ENCODE measurements around the gene TTC27. TPM values are rescaled to one million over a fixed set of nuclear protein-coding genes. Genes with fewer than 3 reads are reported as not detected.

Gene TTC27
- total RNA-seq, 2 donors from 2014 or later: 16.4 to 20.3 TPM

- Histone ChIP-seq H3K36me3 (ENCODE audit: control insufficient read depth, insufficient read depth, low read length) (peaks cover 14% of the 10 kb centered on the region), H3K9me3 (ENCODE audit: control insufficient read depth, low read length) (no peaks in the 10 kb centered on the region), H3K27ac (ENCODE audit: low read depth, low read length) (no peak overlapping the region), H3K27me3 (ENCODE audit: control insufficient read depth, insufficient read depth, low read length, poor library complexity, severe bottlenecking) (no peaks in the 10 kb centered on the region), H3K9ac (ENCODE audit: extremely low read depth, low read length, poor library complexity, severe bottlenecking) (no peak overlapping the region), H3K4me3 (ENCODE audit: low read length) (no peak overlapping the region), H3K4me1 (ENCODE audit: control insufficient read depth, insufficient read depth, low read length) (no peaks in the 10 kb centered on the region)
- H3K4me3 Mint-ChIP-seq: no peak overlapping the region
- no peaks in the 10 kb centered on the region for H3K9me3 Mint-ChIP-seq
- 90 to 100% methylated on average over 2 of the region's 2 CpGs for WGBS, 2 experiments (ENCODE audit: insufficient coverage in 1 of 2, insufficient read length in 1 of 2)
- peaks cover 27% of the 10 kb centered on the region for H3K36me3 Mint-ChIP-seq (ENCODE audit: low read depth)
- H3K27ac Mint-ChIP-seq: no peak overlapping the region
- H3K4me1 Mint-ChIP-seq: no peaks in the 10 kb centered on the region
- DNase-seq: no peak
- no peak for TF ChIP-seq CTCF (conservative IDR thresholded peaks at IDR 0.05)
- no peaks in the 10 kb centered on the region for H3K27me3 Mint-ChIP-seq (ENCODE audit: insufficient read depth)
These were observed 44.2 kb downstream of the TTC27 start for GRCh38 chr2:32671885-32672533.

GRCh38 chr2:32678825-32679224 lies 51.0 kb downstream of the TTC27 start:
- Mint-ChIP-seq H3K27me3 (ENCODE audit: insufficient read depth) (no peaks in the 10 kb centered on the region), H3K4me1 (no peaks in the 10 kb centered on the region), H3K36me3 (ENCODE audit: low read depth) (peaks cover 25% of the 10 kb centered on the region), H3K9me3 (no peaks in the 10 kb centered on the region), H3K27ac (no peak overlapping the region), H3K4me3 (no peak overlapping the region)
- H3K36me3 ChIP-seq (ENCODE audit: control insufficient read depth, insufficient read depth, low read length): peaks cover 12% of the 10 kb centered on the region
- no peak for TF ChIP-seq CTCF (conservative IDR thresholded peaks at IDR 0.05)
- no peak overlapping the region for H3K9ac ChIP-seq (ENCODE audit: extremely low read depth, low read length, poor library complexity, severe bottlenecking)
- no peaks in the 10 kb centered on the region for H3K27me3 ChIP-seq (ENCODE audit: control insufficient read depth, insufficient read depth, low read length, poor library complexity, severe bottlenecking)
- no peak for DNase-seq
- no peaks in the 10 kb centered on the region for H3K4me1 ChIP-seq (ENCODE audit: control insufficient read depth, insufficient read depth, low read length)
- H3K9me3 ChIP-seq (ENCODE audit: control insufficient read depth, low read length): no peaks in the 10 kb centered on the region
- H3K27ac ChIP-seq (ENCODE audit: low read depth, low read length): no peak overlapping the region
- H3K4me3 ChIP-seq (ENCODE audit: low read length): no peak overlapping the region

GRCh38 chr2:32680942-32681341 lies 53.1 kb downstream of the TTC27 start:
- WGBS, 2 experiments (ENCODE audit: insufficient coverage in 1 of 2, insufficient read length in 1 of 2): 80 to 91% methylated on average over 1 to 4 of the region's 4 CpGs
- Mint-ChIP-seq H3K36me3 (ENCODE audit: low read depth) (peaks cover 13% of the 10 kb centered on the region), H3K4me1 (no peaks in the 10 kb centered on the region), H3K4me3 (no peak overlapping the region), H3K27me3 (ENCODE audit: insufficient read depth) (no peaks in the 10 kb centered on the region), H3K9me3 (no peaks in the 10 kb centered on the region), H3K27ac (no peak overlapping the region)
- TF ChIP-seq CTCF (conservative IDR thresholded peaks at IDR 0.05): no peak
- Histone ChIP-seq H3K9ac (ENCODE audit: extremely low read depth, low read length, poor library complexity, severe bottlenecking) (no peak overlapping the region), H3K36me3 (ENCODE audit: control insufficient read depth, insufficient read depth, low read length) (peaks cover 6% of the 10 kb centered on the region), H3K27ac (ENCODE audit: low read depth, low read length) (no peak overlapping the region), H3K27me3 (ENCODE audit: control insufficient read depth, insufficient read depth, low read length, poor library complexity, severe bottlenecking) (no peaks in the 10 kb centered on the region), H3K4me3 (ENCODE audit: low read length) (no peak overlapping the region), H3K4me1 (ENCODE audit: control insufficient read depth, insufficient read depth, low read length) (no peaks in the 10 kb centered on the region), H3K9me3 (ENCODE audit: control insufficient read depth, low read length) (no peaks in the 10 kb centered on the region)
- no peak for DNase-seq

Data from endodermal cell (in vitro differentiated cells).